GM21423 (cell line): ENCODE data around the gene GPC1.

Experiments
- ATAC-seq: cut with Tn5 transposase; IDR thresholded peaks from one replicate; pipeline ENCODE4 v1.9.1; 2021; ENCODE audit warnings: mild to moderate bottlenecking, moderate library complexity; ENCODE audit not compliant: unreplicated experiment

The GPC1 gene

DNA sequence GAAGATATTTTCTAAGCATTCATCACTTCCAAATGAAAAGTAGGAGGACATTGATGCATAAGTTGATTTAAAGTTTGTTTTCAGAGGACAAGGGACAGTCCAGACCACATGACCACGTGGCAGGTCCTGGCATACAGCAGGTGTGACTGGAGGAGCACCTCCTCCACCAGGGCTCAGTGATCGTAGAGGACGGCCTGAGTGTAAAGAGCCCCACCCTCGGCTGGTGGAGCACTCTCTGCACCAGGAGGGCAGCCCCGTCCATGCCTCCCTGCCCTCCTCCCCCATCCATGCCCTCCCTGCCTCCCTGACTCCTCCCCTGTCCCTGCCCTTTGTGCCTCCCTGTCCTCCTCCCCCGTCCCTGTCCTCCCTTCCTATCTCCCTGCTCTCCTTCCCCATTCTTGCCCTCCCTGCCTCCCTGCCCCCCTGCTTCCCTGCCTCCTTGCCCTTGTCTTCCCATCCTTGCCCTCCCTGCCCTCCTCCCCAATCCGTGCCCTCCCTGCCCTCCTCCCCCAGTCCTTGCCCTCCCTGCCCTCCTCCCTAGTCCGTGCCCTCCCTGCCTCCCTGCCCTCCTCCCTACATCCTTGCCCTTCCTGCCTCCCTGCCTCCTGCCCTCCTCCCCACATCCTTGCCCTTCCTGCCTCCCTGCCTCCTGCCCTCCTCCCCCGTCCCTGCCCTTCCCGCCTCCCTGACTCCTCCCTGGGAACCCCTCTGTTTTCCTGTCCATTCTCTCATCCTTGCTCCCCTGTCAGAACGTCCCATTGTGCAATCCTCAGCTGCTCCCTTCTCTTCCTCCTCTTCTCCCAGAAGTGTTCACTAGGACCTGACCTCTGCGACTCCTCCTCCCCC is 74.4 kb downstream of the GPC1 start:
- no peak for ATAC-seq

DNA sequence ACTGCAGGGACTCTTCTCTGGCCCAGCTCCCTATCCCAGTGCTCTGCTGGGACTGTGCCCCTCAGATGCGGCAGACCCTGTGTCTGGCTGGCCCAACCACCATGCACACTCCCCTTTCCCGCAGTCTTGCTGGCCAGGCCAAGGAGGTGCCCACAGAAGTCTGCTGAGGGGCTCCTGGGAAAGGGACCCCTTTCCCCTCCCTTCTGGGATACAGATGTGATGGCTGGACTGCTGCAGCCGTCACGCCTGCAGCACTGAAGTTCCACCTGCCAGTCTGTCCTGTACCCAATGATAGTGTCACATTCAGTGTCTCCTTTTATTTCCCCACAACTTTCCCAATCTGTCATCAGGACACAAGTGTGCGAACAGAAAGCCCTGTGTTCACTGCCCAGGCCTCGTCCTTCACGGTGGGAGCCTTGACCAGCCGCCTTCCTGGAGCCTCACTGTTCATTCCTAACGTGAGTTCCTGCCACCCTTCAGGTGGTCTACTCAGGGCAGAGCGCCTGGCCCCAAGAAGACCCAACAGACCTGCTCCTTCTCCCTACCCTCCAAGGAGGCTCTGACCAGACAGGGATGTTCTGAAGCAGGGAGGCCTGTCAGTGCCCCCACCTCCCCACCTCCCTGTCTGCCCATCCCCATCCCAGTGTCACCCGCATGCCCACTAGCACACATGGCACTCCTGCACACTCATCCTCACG is 75.2 kb downstream of the GPC1 start:
- ATAC-seq = no peak

DNA sequence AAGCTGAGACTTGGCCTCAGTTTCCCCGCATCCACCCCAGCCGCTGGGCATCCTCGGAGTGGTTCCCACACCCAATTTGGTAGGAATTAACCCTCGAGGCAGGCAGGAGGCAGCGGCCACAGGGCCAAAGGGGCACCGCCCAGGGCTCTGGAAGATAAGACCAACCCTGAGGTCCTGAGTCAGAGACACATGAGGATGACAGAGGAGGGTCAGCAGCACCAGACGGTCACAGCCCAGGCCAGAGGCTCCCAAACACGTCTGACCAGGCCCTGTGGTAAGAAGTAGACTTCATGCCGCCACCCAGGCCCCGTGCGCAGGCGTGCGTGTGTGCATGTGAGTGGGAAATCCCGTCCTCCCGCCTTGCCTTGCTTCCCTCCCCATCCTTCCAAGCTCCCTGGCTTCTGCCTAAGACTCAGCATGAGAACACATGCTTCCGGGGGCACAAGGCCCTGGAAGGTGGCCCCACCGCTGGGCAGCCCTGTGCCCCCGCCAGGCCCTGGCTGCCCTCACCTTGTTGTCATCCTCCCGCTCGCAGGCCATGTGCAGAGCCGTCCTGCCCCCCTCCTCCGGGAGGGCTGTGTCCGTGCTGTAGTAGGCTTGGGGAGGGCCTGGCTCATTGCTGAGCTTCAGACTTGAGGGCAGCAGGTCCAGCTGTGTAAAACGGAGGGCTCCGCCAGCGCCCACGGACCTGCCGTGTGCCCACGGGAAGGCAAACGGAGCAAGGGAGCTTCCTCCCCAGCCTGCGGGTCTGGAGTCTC is 76.1 kb downstream of the GPC1 start:
- ATAC-seq = no peak

DNA sequence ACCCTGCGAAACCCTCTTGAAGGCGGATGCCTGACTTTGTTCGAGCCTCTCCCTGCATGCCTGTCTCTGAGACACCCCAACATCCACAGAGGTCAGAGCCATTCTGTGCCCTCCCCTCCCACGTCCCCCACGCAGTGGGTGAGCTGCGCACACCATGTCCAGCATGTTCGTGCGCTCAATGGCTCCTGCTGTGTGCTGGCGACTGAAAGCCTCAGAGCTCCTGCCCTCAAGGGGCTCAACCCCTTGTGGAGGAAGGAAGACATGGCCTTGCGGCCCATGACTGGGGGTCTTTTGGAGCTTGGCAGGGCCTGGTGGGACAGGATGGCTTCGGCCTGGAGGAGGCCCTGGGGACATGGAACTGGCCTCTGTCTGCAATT is 76.6 kb downstream of the GPC1 start:
- ATAC-seq = no peak

- no peak for ATAC-seq
Observed at GRCh38 chr2:240512666-240513535, 77.4 kb downstream of the GPC1 start.

GRCh38 chr2:240513549-240514287 is 78.3 kb downstream of the GPC1 start:
- peak; percentile 83 for ATAC-seq

- ATAC-seq = no peak
Observed at GRCh38 chr2:240514631-240515030, 79.2 kb downstream of the GPC1 start.

DNA sequence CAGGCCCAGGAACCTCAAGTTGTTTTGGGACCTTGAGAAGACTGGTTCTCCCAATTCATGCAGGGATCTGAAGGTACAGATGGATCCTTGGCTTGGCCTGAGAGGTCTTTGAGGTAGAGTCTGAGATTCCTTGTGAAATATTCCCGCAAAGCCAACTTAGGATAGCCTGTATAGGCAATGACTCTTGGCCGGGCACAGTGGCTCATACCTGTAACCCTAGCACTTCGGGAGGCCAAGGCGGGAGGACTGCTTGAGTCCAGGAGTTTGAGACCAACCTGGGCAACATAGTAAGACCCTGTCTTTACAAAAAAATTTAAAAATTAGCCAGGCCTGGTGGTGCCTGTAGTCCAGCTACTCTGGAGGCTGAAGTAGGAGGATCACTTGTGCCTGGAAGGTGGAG is 81.9 kb downstream of the GPC1 start:
- no peak for ATAC-seq
